Measurements from ENCODE around the gene TGFBRAP1. TPM values are rescaled to one million over a fixed set of nuclear protein-coding genes. Genes with fewer than 3 reads are reported as not detected.

TGFBRAP1 gene, protein sequence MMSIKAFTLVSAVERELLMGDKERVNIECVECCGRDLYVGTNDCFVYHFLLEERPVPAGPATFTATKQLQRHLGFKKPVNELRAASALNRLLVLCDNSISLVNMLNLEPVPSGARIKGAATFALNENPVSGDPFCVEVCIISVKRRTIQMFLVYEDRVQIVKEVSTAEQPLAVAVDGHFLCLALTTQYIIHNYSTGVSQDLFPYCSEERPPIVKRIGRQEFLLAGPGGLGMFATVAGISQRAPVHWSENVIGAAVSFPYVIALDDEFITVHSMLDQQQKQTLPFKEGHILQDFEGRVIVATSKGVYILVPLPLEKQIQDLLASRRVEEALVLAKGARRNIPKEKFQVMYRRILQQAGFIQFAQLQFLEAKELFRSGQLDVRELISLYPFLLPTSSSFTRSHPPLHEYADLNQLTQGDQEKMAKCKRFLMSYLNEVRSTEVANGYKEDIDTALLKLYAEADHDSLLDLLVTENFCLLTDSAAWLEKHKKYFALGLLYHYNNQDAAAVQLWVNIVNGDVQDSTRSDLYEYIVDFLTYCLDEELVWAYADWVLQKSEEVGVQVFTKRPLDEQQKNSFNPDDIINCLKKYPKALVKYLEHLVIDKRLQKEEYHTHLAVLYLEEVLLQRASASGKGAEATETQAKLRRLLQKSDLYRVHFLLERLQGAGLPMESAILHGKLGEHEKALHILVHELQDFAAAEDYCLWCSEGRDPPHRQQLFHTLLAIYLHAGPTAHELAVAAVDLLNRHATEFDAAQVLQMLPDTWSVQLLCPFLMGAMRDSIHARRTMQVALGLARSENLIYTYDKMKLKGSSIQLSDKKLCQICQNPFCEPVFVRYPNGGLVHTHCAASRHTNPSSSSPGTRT
- total RNA-seq, result 10 to 100 TPM; 15.5 to 17.4 TPM
- 14.6 TPM for polyA plus RNA-seq (2013, experiment 1 of 2)
- 12.4 TPM for polyA plus RNA-seq (2013, experiment 2 of 2)
- long read RNA-seq, experiment 1, full-length matches to known transcripts, result 1 of 5 reads
- long read RNA-seq, experiment 1, partial matches to known transcripts, result 1 of 5 reads
- long read RNA-seq, experiment 1, other reads (novel, unspliced or antisense), result 3 of 5 reads
- long read RNA-seq, experiment 2, full-length matches to known transcripts, result 19 of 41 reads
- long read RNA-seq, experiment 2, partial matches to known transcripts, result 0 of 41 reads
- long read RNA-seq, experiment 2, other reads (novel, unspliced or antisense), result 22 of 41 reads
- long read RNA-seq, experiment 3, full-length matches to known transcripts, result 7 of 14 reads
- long read RNA-seq, experiment 3, partial matches to known transcripts, result 1 of 14 reads
- long read RNA-seq, experiment 3, other reads (novel, unspliced or antisense), result 6 of 14 reads
- long read RNA-seq, experiment 4, result 0 reads

DNA sequence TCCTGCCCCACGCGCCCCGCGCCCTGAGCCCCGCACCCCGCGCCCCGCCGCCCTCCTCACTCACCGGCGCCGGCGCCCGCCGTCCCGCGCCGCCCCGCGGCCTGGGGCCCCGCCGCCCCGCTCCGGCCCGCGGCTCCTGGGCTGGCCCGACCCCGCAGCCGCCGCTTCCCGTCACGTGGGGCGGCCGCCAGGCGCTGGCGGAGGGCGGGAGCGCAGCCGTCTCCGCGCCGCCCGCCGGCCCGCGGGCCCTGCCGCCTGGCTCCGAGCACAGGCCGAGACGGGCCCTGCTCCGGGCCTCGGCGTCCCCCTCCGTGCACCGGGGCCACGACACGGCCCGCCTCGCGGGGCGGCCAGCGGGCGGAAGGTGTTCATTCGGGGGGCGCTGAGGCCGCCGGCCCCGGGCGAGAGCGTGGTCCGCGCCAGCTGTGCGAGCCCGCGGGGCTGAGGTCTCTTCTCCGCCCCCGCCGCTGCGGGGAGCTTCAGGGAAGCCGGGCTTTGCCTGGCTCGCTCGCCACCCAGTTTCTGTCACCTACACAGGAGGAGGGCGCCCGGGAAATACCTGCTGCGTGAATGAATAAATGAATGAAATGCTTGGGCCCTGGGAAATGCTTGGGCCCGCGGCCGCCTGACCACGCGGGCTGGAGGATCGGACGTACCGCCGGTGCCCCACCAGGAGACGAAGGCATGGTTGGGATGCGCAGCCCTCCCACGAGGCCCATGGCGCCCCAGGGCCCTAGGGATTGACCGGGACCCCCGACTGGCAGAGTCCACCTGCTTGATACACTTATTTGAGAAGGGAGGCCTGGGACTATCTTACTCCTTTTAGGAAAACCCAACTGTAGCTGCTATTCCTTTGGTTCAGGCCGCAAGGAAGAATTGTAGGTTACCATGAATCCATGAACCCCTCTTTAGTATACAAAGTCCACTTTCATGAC lies at the start of gene TGFBRAP1:
TSS of gene TGFBRAP1 (minus strand) at position 175 of the 935 bp plus-strand sequence. CDS start 21,434 bp downstream, outside the sequence.
- H3K27ac ChIP-seq (ENCODE audit: low read depth, low read length), result peak within 1 kb of the TSS; percentile 40
- Mint-ChIP-seq H3K27me3 (ENCODE audit: insufficient read depth) (no peaks in the 10 kb centered on the region), H3K36me3 (ENCODE audit: low read depth) (no peaks in the 10 kb centered on the region), H3K9me3 (no peaks in the 10 kb centered on the region), H3K4me1 (peaks cover 24% of the 10 kb centered on the region), H3K27ac (peak within 1 kb of the TSS; percentile 94), H3K4me3 (peak within 1 kb of the TSS; percentile 77)
- DNase-seq, result peak; percentile 79
- peaks cover 10% of the 10 kb centered on the region for H3K4me1 ChIP-seq (ENCODE audit: control insufficient read depth, insufficient read depth, low read length)
- peak within 1 kb of the TSS; percentile 90 for H3K4me3 ChIP-seq (ENCODE audit: low read length)
- no peaks in the 10 kb centered on the region for H3K36me3 ChIP-seq (ENCODE audit: control insufficient read depth, insufficient read depth, low read length)
- WGBS, 2 experiments (ENCODE audit: insufficient coverage in 1 of 2, insufficient read length in 1 of 2), result 5 to 11% methylated on average over 30 to 99 of the region's 101 CpGs
- TF ChIP-seq, protein P1, sequence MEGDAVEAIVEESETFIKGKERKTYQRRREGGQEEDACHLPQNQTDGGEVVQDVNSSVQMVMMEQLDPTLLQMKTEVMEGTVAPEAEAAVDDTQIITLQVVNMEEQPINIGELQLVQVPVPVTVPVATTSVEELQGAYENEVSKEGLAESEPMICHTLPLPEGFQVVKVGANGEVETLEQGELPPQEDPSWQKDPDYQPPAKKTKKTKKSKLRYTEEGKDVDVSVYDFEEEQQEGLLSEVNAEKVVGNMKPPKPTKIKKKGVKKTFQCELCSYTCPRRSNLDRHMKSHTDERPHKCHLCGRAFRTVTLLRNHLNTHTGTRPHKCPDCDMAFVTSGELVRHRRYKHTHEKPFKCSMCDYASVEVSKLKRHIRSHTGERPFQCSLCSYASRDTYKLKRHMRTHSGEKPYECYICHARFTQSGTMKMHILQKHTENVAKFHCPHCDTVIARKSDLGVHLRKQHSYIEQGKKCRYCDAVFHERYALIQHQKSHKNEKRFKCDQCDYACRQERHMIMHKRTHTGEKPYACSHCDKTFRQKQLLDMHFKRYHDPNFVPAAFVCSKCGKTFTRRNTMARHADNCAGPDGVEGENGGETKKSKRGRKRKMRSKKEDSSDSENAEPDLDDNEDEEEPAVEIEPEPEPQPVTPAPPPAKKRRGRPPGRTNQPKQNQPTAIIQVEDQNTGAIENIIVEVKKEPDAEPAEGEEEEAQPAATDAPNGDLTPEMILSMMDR (conservative IDR thresholded peaks at IDR 0.05), result no peak
- H3K27me3 ChIP-seq (ENCODE audit: control insufficient read depth, insufficient read depth, low read length, poor library complexity, severe bottlenecking), result no peaks in the 10 kb centered on the region
- H3K9ac ChIP-seq (ENCODE audit: extremely low read depth, low read length, poor library complexity, severe bottlenecking), result peak within 1 kb of the TSS; percentile 70
- no peaks in the 10 kb centered on the region for H3K9me3 ChIP-seq (ENCODE audit: control insufficient read depth, low read length)

DNA sequence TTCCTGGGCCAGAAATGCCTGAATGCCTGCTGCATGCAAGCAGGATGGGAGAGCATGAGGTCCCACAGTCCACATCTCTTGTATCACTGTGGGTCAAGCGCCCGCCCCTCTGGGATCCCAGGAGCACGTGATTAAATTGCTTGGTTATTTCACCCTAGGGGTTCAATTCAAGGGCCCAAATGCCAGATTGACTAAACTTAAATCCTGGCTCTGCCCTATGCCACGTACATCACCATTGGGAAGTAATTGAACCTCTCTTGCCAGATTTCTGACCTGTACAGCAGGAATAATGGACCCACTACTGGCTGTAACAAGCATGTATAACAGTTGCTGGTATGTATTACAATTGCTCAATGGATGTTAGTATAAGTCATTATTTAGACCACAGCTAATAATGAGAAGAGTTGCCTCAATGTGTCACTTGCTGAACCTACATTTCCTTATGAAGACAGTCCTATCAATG lies 49.4 kb upstream of the TGFBRAP1 start:
- Mint-ChIP-seq H3K27me3 (ENCODE audit: insufficient read depth) (no peaks in the 10 kb centered on the region), H3K4me3 (no peak overlapping the region), H3K4me1 (no peaks in the 10 kb centered on the region), H3K36me3 (ENCODE audit: low read depth) (peaks cover 1% of the 10 kb centered on the region), H3K9me3 (no peaks in the 10 kb centered on the region), H3K27ac (no peak overlapping the region)
- Histone ChIP-seq H3K9ac (ENCODE audit: extremely low read depth, low read length, poor library complexity, severe bottlenecking) (no peak overlapping the region), H3K36me3 (ENCODE audit: control insufficient read depth, insufficient read depth, low read length) (peaks cover 37% of the 10 kb centered on the region), H3K4me1 (ENCODE audit: control insufficient read depth, insufficient read depth, low read length) (no peaks in the 10 kb centered on the region), H3K27me3 (ENCODE audit: control insufficient read depth, insufficient read depth, low read length, poor library complexity, severe bottlenecking) (no peaks in the 10 kb centered on the region), H3K27ac (ENCODE audit: low read depth, low read length) (no peak overlapping the region), H3K4me3 (ENCODE audit: low read length) (no peak overlapping the region), H3K9me3 (ENCODE audit: control insufficient read depth, low read length) (no peaks in the 10 kb centered on the region)
- no peak for DNase-seq
- TF ChIP-seq, protein P1 (conservative IDR thresholded peaks at IDR 0.05), result no peak
- 93 to 95% methylated on average over 4 of the region's 4 CpGs for WGBS, 2 experiments (ENCODE audit: insufficient coverage in 1 of 2, insufficient read length in 1 of 2)
